Activated CD4-positive, alpha-beta T cell treated with anti-CD3 and anti-CD28 coated beads, Interleukin-2, amount 10 ng/mL, durations not matched to agents 7 days and 5 days (primary cell): ENCODE results near the gene CD81. TPM values are rescaled to one million over a fixed set of nuclear protein-coding genes. Genes with fewer than 3 reads are reported as not detected.
"Not testable (repeated sequence)": the region's sequence is repeated elsewhere in the genome, so short reads cannot be mapped to it uniquely, and the experiment has no call there.

Experiments
- CTCF ChIA-PET: fragments of 350-600 bp; sonication (Branson Sonifier 250); formaldehyde crosslinking; loops from one replicate; lab custom pipeline; 2021; ENCODE audit warnings: antibody characterized with exemption; lab: Charles Lee
- POLR2A ChIA-PET: fragments of 350-600 bp; sonication (Branson Sonifier 250); formaldehyde crosslinking; loops from one replicate; lab custom pipeline; 2021; ENCODE audit warnings: antibody characterized with exemption; lab: Charles Lee
- DNase-seq: peaks from one replicate; pipeline ENCODE4 v3.0.0-alpha.2; 2020
- H3K27ac Mint-ChIP-seq: one replicate; pipeline ENCODE4 v1.8.0; 2021; ENCODE audit warnings: mild to moderate bottlenecking, moderate library complexity, mixed read lengths
- H3K27me3 Mint-ChIP-seq: one replicate; pipeline ENCODE4 v1.8.0; 2021; ENCODE audit warnings: mixed read lengths
- H3K36me3 Mint-ChIP-seq: one replicate; pipeline ENCODE4 v1.8.0; 2021; ENCODE audit warnings: low read depth, mixed read lengths
- H3K4me1 Mint-ChIP-seq: one replicate; pipeline ENCODE4 v1.8.0; 2021; ENCODE audit warnings: mixed read lengths
- H3K4me3 Mint-ChIP-seq: one replicate; pipeline ENCODE4 v1.8.0; 2021; ENCODE audit warnings: mild to moderate bottlenecking, moderate library complexity, mixed read lengths
- H3K9me3 Mint-ChIP-seq: one replicate; pipeline ENCODE4 v1.8.0; 2021; ENCODE audit warnings: mixed read lengths
- total RNA-seq, 2 experiments: library from RNA; stranded (reverse); gene quantifications; one replicate each; pipeline ENCODE4 v1.2.3, GENCODE V29; 2021

CD81 gene
- total RNA-seq, 2 experiments from 2014 or later = 137 to 157 TPM

- ChIA-PET CTCF (no interaction called here), POLR2A (no interaction called here)
- Mint-ChIP-seq H3K36me3 (no peaks in the 10 kb centered on the region), H3K27me3 (no peaks in the 10 kb centered on the region), H3K27ac (no peak overlapping the region), H3K9me3 (peaks cover 16% of the 10 kb centered on the region), H3K4me1 (no peaks in the 10 kb centered on the region), H3K4me3 (no peak overlapping the region)
- no peak for DNase-seq
Measured at GRCh38 chr11:2345050-2345449, 32.1 kb upstream of the CD81 start.

DNA sequence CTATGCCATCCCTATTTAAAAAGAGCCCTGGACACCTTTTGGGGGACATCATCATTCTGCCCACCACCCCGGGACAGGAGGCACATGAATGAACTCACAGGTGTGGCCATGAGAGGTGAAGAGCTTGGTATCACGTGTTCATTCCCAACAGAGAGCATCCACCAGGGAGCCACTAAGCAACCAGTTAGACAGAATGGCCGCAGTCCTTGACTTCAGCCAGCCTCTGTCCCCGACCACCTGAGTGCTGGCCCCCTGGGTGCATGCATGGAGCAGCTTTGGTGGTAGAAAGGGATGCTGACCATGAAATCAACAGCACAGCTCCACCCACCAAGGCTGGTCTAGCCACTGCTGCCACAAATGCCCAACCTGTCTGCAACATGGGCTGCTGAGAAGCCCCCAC, 31.1 kb upstream of the CD81 start:
- DNase-seq = no peak
- no peak overlapping the region for H3K4me3 Mint-ChIP-seq
- no peaks in the 10 kb centered on the region for H3K4me1 Mint-ChIP-seq
- H3K36me3 Mint-ChIP-seq = no peaks in the 10 kb centered on the region
- POLR2A ChIA-PET = no interaction called here
- no peaks in the 10 kb centered on the region for H3K27me3 Mint-ChIP-seq
- H3K9me3 Mint-ChIP-seq = peaks cover 16% of the 10 kb centered on the region
- CTCF ChIA-PET = interaction anchor here (1.0 kb wide), 1 partner anchor 30 kb away, joined by 3 read pairs; no protein-coding TSS in a partner anchor
- H3K27ac Mint-ChIP-seq = no peak overlapping the region

DNA sequence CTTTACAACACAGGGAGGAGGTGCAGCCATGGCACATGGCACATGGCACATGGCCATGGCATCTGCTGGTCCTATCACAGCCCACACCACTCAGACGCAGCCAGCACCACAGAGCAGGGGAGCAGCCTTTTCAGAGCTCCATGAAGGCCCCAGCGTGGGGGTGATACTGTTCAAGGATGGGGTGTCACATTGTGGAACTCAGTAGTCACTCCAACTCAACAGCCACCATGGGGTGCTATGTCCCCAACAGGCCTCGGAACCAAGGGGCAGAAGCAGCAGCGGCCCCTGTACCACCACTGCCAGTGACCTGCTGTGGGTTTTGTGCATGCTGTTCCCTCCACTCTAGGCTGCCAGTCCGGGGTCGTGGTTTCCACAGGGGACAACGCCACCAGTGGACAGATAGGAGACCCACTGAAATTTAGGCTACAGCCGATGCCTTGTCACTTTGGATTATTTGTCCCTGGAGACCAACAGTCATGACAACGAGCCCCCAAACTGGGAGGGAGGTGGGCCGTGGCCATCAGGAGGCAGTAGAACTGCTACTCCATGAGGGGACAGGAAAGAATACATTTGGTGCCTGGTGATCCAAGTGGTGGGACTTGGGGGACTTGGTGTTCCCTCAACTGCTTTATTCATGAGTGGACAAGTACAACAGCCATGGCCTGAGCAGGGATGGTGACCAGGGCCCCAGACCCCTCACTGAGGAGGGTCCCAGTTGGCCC, 30.4 kb upstream of the CD81 start:
- Mint-ChIP-seq H3K27ac (no peak overlapping the region), H3K4me1 (no peaks in the 10 kb centered on the region), H3K27me3 (peaks cover 3% of the 10 kb centered on the region), H3K9me3 (peaks cover 16% of the 10 kb centered on the region), H3K36me3 (no peaks in the 10 kb centered on the region), H3K4me3 (no peak overlapping the region)
- ChIA-PET CTCF (interaction anchor here (1.0 kb wide), 1 partner anchor 30 kb away, joined by 3 read pairs; no protein-coding TSS in a partner anchor), POLR2A (no interaction called here)
- DNase-seq = no peak

DNA sequence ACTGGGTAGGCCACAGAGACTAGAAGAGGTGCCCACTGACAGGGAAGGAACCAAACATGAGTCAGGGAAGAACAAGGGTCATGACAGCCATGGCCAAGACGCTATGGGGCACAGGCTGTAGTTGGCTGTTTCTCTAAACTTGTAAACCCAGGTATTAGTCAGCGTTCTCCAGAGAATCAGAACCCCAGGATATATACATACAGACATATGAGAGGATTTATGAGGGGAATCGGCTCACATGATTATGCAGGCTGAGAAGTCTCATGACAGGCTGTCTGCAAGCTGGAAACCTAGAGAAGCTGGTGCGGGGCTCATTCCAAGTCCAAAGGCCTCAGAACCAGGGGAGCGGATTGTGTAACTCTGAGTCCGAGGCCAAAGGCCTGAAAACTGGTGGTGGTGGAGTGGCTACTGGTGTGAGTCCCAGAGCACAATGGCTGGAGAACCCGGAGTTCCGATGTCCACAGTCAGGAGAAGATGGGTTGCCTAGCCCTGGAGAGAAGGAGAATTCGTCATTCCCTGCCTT, 29.7 kb upstream of the CD81 start:
- H3K9me3 Mint-ChIP-seq = peaks cover 16% of the 10 kb centered on the region
- H3K4me1 Mint-ChIP-seq = no peaks in the 10 kb centered on the region
- no peaks in the 10 kb centered on the region for H3K36me3 Mint-ChIP-seq
- H3K27ac Mint-ChIP-seq = no peak overlapping the region
- H3K27me3 Mint-ChIP-seq = peaks cover 3% of the 10 kb centered on the region
- ChIA-PET CTCF (no interaction called here), POLR2A (no interaction called here)
- DNase-seq = no peak
- no peak overlapping the region for H3K4me3 Mint-ChIP-seq

DNA sequence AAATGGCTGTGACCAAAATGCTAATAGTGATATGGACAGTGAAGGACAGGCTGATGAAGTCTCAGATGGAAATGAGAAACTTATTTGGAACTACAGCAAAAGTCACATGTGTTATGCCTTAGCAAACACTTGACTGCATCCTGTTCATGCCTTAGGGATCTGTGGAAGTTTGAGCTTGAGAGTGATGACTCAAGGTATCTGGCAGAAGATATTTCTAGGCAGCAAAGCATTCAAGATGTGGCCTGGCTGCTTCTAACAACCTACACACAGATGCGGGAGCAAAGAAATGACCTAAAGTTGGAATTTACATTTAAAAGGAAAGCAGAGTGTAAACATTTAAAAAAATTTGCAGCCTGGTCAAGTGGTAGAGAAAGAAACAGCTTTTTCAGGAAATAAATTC, 28.1 kb upstream of the CD81 start:
- H3K4me3 Mint-ChIP-seq = no peak overlapping the region
- ChIA-PET CTCF (interaction anchor here (1.0 kb wide), 1 partner anchor 10 kb away, joined by 3 read pairs; no protein-coding TSS in a partner anchor), POLR2A (no interaction called here)
- no peaks in the 10 kb centered on the region for H3K36me3 Mint-ChIP-seq
- H3K27ac Mint-ChIP-seq = no peak overlapping the region
- no peaks in the 10 kb centered on the region for H3K4me1 Mint-ChIP-seq
- H3K9me3 Mint-ChIP-seq = peaks cover 16% of the 10 kb centered on the region
- no peak for DNase-seq
- H3K27me3 Mint-ChIP-seq = peaks cover 3% of the 10 kb centered on the region

DNA sequence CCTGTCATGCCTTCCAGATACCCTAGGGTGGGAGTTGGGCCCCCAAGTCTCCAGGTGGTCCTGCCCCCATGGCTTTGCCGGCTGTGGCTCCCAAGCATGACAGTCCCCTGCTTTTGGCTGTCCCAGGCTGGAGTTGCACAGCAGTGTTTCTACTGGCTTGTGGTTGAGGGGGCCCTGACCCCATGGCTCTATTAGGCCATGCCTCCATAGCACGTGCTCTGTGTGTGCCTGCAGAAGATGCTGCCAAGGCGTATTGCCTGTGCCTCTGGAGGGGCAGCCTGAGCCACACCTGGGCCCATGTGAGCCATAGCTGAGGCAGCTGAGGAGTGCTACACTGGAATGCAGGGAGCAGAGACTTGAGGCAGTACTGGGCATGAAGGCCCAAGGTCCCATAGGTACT, 25.4 kb upstream of the CD81 start:
- no peak for DNase-seq
- ChIA-PET CTCF (interaction anchor here (0.8 to 1.1 kb wide), 2 partner anchors 32 to 49 kb away, joined by 3 to 4 read pairs; partner anchors contain the start of gene TSSC4), POLR2A (no interaction called here)
- no peaks in the 10 kb centered on the region for H3K4me1 Mint-ChIP-seq
- H3K36me3 Mint-ChIP-seq = no peaks in the 10 kb centered on the region
- H3K27ac Mint-ChIP-seq = no peak overlapping the region
- H3K9me3 Mint-ChIP-seq = peaks cover 11% of the 10 kb centered on the region
- no peak overlapping the region for H3K4me3 Mint-ChIP-seq
- peaks cover 3% of the 10 kb centered on the region for H3K27me3 Mint-ChIP-seq

GRCh38 chr11:2352420-2352819, 24.7 kb upstream of the CD81 start:
- Mint-ChIP-seq H3K27me3 (peaks cover 3% of the 10 kb centered on the region), H3K4me3 (no peak overlapping the region), H3K27ac (no peak overlapping the region), H3K36me3 (no peaks in the 10 kb centered on the region), H3K9me3 (peaks cover 11% of the 10 kb centered on the region), H3K4me1 (no peaks in the 10 kb centered on the region)
- POLR2A ChIA-PET = no interaction called here
- CTCF ChIA-PET = interaction anchor here (0.8 to 1.1 kb wide), 2 partner anchors 33 to 48 kb away, joined by 3 to 4 read pairs; partner anchors contain the start of gene TSSC4
- no peak for DNase-seq

DNA sequence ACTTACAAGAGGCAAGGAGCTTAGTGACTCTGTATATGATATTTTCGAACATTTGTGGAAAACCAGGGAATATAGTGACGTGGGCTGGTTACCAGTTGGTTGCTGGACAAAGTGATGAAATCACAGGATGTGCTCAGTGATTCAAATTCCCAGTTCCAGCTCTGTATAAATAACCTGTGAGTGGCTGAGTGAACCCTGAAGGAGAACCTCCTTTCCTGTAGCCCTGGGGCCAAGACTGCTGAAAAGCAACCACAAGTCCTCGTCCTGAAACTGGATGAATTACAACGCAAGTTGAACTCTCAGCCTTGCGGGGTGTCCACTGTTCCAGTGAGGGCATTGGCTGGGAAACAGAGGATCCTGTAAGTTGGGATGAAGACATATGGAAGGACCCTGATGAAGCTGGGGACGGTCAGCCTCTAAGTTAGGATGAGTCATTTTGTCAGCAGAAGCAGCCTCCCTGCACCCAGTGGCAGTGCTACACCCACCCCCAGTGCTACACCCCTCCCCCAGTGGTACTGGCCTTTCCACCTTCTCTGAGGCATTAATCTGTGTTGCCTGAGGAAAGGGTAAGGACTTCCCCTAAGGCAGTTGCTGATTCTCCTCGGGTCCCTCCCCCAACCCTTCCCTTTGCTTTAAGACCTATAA, 22.0 kb upstream of the CD81 start:
- Mint-ChIP-seq H3K4me1 (no peaks in the 10 kb centered on the region), H3K36me3 (no peaks in the 10 kb centered on the region), H3K4me3 (no peak overlapping the region), H3K9me3 (no peaks in the 10 kb centered on the region), H3K27me3 (peaks cover 3% of the 10 kb centered on the region), H3K27ac (no peak overlapping the region)
- CTCF ChIA-PET = no interaction called here
- POLR2A ChIA-PET = no interaction called here
- DNase-seq = no peak

DNA sequence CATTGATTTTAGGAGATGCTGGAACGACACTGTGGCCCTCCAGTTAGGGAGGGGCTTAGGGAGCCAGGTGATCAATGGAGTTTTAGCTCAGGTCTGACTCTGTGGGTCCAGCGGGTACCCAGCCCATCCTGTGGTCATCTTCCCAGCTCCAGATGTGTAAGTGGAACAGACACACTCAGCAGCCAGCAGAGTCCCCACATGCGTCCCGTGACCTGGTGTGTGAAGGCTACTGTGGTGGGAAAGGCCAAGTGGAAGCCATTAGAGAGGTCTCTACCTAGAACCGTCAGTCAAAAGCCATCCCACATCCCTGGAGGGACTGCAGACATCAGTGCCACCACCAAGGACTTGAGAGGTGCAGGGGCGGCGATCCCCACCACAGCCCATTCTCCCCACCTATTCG, 19.9 kb upstream of the CD81 start:
- no peaks in the 10 kb centered on the region for H3K9me3 Mint-ChIP-seq
- no peak overlapping the region for H3K27ac Mint-ChIP-seq
- no peaks in the 10 kb centered on the region for H3K4me1 Mint-ChIP-seq
- no peak for DNase-seq
- ChIA-PET POLR2A (no interaction called here), CTCF (no interaction called here)
- no peaks in the 10 kb centered on the region for H3K27me3 Mint-ChIP-seq
- H3K4me3 Mint-ChIP-seq = no peak overlapping the region
- no peaks in the 10 kb centered on the region for H3K36me3 Mint-ChIP-seq

- H3K4me3 Mint-ChIP-seq, H3K27me3 Mint-ChIP-seq, H3K36me3 Mint-ChIP-seq, H3K4me1 Mint-ChIP-seq, H3K27ac Mint-ChIP-seq, POLR2A ChIA-PET, DNase-seq, H3K9me3 Mint-ChIP-seq, CTCF ChIA-PET: not testable (repeated sequence)
Measured at GRCh38 chr11:2357651-2358050, 19.5 kb upstream of the CD81 start.

DNA sequence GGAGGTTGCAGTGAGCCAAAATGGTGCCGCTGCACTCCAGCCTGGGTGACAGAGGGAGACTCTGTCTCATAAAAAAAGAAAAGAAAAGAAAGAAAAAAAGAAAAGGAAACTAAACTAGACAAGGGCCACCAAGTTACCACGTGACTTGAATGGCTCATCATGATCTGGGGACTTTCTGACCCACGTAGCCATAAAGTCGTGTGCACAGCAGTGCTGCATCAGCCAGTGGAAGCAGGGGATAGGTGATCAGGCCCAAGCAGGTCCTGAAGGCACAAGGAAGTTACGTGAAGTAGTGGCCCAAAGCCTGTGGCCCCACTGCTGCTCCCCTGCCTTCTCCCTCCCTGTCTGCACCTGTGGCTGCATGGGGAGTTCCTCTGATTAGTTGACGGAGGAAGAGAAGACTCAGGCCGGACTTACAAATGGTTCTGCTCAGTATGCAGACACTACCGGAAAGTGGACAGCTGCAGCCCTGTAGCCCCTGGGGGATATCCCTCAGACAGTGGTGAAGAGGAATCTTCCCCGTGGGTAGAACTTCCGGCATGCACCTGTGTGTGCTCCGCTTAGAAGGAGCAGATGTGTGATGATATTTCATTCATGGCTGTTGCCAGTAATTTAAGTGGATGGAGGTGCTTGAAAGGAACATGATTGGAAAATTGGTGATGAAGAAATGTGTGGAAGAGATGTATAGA, 18.2 kb upstream of the CD81 start:
- DNase-seq = no peak
- Mint-ChIP-seq H3K9me3 (no peaks in the 10 kb centered on the region), H3K27me3 (no peaks in the 10 kb centered on the region), H3K36me3 (no peaks in the 10 kb centered on the region), H3K27ac (no peak overlapping the region), H3K4me1 (no peaks in the 10 kb centered on the region), H3K4me3 (no peak overlapping the region)
- ChIA-PET POLR2A (no interaction called here), CTCF (no interaction called here)

- no peak overlapping the region for H3K4me3 Mint-ChIP-seq
- no peaks in the 10 kb centered on the region for H3K9me3 Mint-ChIP-seq
- H3K27ac Mint-ChIP-seq = no peak overlapping the region
- no peak for DNase-seq
- H3K27me3 Mint-ChIP-seq = no peaks in the 10 kb centered on the region
- ChIA-PET CTCF (no interaction called here), POLR2A (no interaction called here)
- no peaks in the 10 kb centered on the region for H3K36me3 Mint-ChIP-seq
- H3K4me1 Mint-ChIP-seq = no peaks in the 10 kb centered on the region
Measured at GRCh38 chr11:2359557-2359956, 17.6 kb upstream of the CD81 start.

DNA sequence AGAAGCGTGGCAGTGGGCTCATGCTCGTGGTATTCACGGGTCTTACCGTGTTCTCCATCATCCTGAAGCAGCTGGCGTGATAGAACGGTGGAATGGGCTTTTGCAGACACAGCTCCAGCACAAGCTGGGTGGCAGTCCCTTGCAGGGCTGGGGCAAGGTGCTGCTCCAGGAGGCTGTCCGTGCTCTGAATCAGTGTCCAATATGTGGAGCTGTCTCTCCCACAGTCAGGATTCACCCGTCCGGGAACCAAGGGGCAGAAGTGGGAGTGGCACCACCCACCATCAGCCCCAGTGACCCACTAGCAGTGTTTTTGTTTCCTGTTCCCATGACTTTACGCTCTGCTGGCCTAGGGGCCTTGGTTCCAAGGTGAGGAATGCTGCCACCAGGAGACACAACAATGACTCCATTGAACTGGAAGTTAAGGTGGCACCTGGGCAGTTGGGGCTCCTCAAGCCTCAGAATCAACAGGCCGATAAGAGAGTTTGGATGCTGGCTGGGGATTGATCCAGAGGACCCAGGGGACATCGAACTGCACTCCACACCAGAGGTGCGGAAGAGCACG, 16.9 kb upstream of the CD81 start:
- CTCF ChIA-PET = no interaction called here
- POLR2A ChIA-PET = no interaction called here
- H3K9me3 Mint-ChIP-seq = no peaks in the 10 kb centered on the region
- H3K27me3 Mint-ChIP-seq = no peaks in the 10 kb centered on the region
- H3K4me1 Mint-ChIP-seq = no peaks in the 10 kb centered on the region
- no peak overlapping the region for H3K4me3 Mint-ChIP-seq
- H3K27ac Mint-ChIP-seq = no peak overlapping the region
- no peaks in the 10 kb centered on the region for H3K36me3 Mint-ChIP-seq
- no peak for DNase-seq
